Measurements from ENCODE around the gene ANK2.

ANK2 gene

GRCh38 chr4:113302051-113302450 lies 252.6 kb downstream of the ANK2 start:
- no peak overlapping the region for H3K9ac ChIP-seq (ENCODE audit: low read length)
- H3K4me1 ChIP-seq (ENCODE audit: insufficient read depth, low read length, severe bottlenecking) = no peaks in the 10 kb centered on the region
- no peaks in the 10 kb centered on the region for H3K79me2 ChIP-seq (ENCODE audit: insufficient read depth, low read length)
- TF ChIP-seq EZH2 (IDR thresholded peaks at IDR 0.05; ENCODE audit: borderline replicate concordance, low read length) = no peak
- no peak for TF ChIP-seq CTCF (IDR thresholded peaks at IDR 0.05; ENCODE audit: low read length)
- H3K9me3 ChIP-seq (ENCODE audit: low read length) = no peaks in the 10 kb centered on the region
- H3K9me2 ChIP-seq (ENCODE audit: low read depth, low read length) = no peaks in the 10 kb centered on the region
- no peak overlapping the region for H3K4me2 ChIP-seq (ENCODE audit: low read length)
- no peak overlapping the region for H3K27ac ChIP-seq (ENCODE audit: low read depth, low read length, poor library complexity, severe bottlenecking)
- no peaks in the 10 kb centered on the region for H3K27me3 ChIP-seq (ENCODE audit: insufficient read depth, low read length)
- H2AFZ ChIP-seq (ENCODE audit: low read length) = no peak overlapping the region
- H3F3A ChIP-seq (ENCODE audit: insufficient read depth, low read length) = no peaks in the 10 kb centered on the region
- no peaks in the 10 kb centered on the region for H3K36me3 ChIP-seq (ENCODE audit: insufficient read depth, low read length)
- no peaks in the 10 kb centered on the region for H4K20me1 ChIP-seq (ENCODE audit: insufficient read depth, low read length)
- H3K4me3 ChIP-seq (ENCODE audit: low read depth, low read length, poor library complexity, severe bottlenecking) = no peak overlapping the region

- Histone ChIP-seq H3K4me1 (ENCODE audit: insufficient read depth, low read length, severe bottlenecking) (no peaks in the 10 kb centered on the region), H3K27ac (ENCODE audit: low read depth, low read length, poor library complexity, severe bottlenecking) (no peak overlapping the region), H3K4me2 (ENCODE audit: low read length) (no peak overlapping the region), H3K4me3 (ENCODE audit: low read depth, low read length, poor library complexity, severe bottlenecking) (no peak overlapping the region), H3K9ac (ENCODE audit: low read length) (no peak overlapping the region), H3K36me3 (ENCODE audit: insufficient read depth, low read length) (no peaks in the 10 kb centered on the region), H3K79me2 (ENCODE audit: insufficient read depth, low read length) (no peaks in the 10 kb centered on the region), H3K9me3 (ENCODE audit: low read length) (no peaks in the 10 kb centered on the region), H3K9me2 (ENCODE audit: low read depth, low read length) (no peaks in the 10 kb centered on the region), H4K20me1 (ENCODE audit: insufficient read depth, low read length) (no peaks in the 10 kb centered on the region), H3K27me3 (ENCODE audit: insufficient read depth, low read length) (no peaks in the 10 kb centered on the region), H2AFZ (ENCODE audit: low read length) (no peak overlapping the region), H3F3A (ENCODE audit: insufficient read depth, low read length) (no peaks in the 10 kb centered on the region)
- no peak for TF ChIP-seq EZH2 (IDR thresholded peaks at IDR 0.05; ENCODE audit: borderline replicate concordance, low read length)
- TF ChIP-seq CTCF (IDR thresholded peaks at IDR 0.05; ENCODE audit: low read length) = no peak
These were observed 253.9 kb downstream of the ANK2 start for GRCh38 chr4:113303315-113303714.

- TF ChIP-seq EZH2 (IDR thresholded peaks at IDR 0.05; ENCODE audit: borderline replicate concordance, low read length) (no peak), CTCF (IDR thresholded peaks at IDR 0.05; ENCODE audit: low read length) (no peak)
- H3K27me3 ChIP-seq (ENCODE audit: insufficient read depth, low read length) = no peaks in the 10 kb centered on the region
- no peaks in the 10 kb centered on the region for H3K9me3 ChIP-seq (ENCODE audit: low read length)
- H3K4me3 ChIP-seq (ENCODE audit: low read depth, low read length, poor library complexity, severe bottlenecking) = no peak overlapping the region
- H3K27ac ChIP-seq (ENCODE audit: low read depth, low read length, poor library complexity, severe bottlenecking) = no peak overlapping the region
- H3K4me2 ChIP-seq (ENCODE audit: low read length) = no peak overlapping the region
- no peak overlapping the region for H3K9ac ChIP-seq (ENCODE audit: low read length)
- no peak overlapping the region for H2AFZ ChIP-seq (ENCODE audit: low read length)
- H3K79me2 ChIP-seq (ENCODE audit: insufficient read depth, low read length) = no peaks in the 10 kb centered on the region
- H3K36me3 ChIP-seq (ENCODE audit: insufficient read depth, low read length) = no peaks in the 10 kb centered on the region
- H3K9me2 ChIP-seq (ENCODE audit: low read depth, low read length) = no peaks in the 10 kb centered on the region
- H4K20me1 ChIP-seq (ENCODE audit: insufficient read depth, low read length) = no peaks in the 10 kb centered on the region
- no peaks in the 10 kb centered on the region for H3K4me1 ChIP-seq (ENCODE audit: insufficient read depth, low read length, severe bottlenecking)
- no peaks in the 10 kb centered on the region for H3F3A ChIP-seq (ENCODE audit: insufficient read depth, low read length)
These were observed 261.6 kb downstream of the ANK2 start for GRCh38 chr4:113311047-113311446.

Data from OCI-LY1 (cell line).